ENCODE results near the gene FBXW2.
A peak's percentile ranks its signal among the peaks of the same experiment; 100 is the strongest.

Gene FBXW2

GRCh38 chr9:120792898-120793765 lies at the start of gene FBXW2:
FBXW2 (minus strand) TSS chr9:120793416; CDS start chr9:120788258, 5,158 bp downstream.
- no peaks in the 10 kb centered on the region for H3K9me3 ChIP-seq (ENCODE audit: control insufficient read depth, low read length)

GRCh38 chr9:120841930-120842684 lies 48.9 kb upstream of the FBXW2 start:
- Histone ChIP-seq H3K4me1 (no peaks in the 10 kb centered on the region), H3K4me3 (ENCODE audit: low read depth, low read length) (peak overlapping the region; percentile 82), H3K9ac (no peak overlapping the region), H3K79me2 (no peaks in the 10 kb centered on the region), H3K36me3 (ENCODE audit: control insufficient read depth, insufficient read depth, low read length) (no peaks in the 10 kb centered on the region), H3K4me2 (ENCODE audit: low read length) (peak overlapping the region; percentile 76), H3K27ac (peak overlapping the region; percentile 84), H2AFZ (peak overlapping the region; percentile 98), H3K9me3 (ENCODE audit: control insufficient read depth, low read length) (no peaks in the 10 kb centered on the region), H3K27me3 (ENCODE audit: control insufficient read depth, insufficient read depth, low read length) (no peaks in the 10 kb centered on the region)
- TF ChIP-seq CTCF (IDR thresholded peaks at IDR 0.05): no peak

More at GRCh38 chr9:120792898-120793765, at the start of gene FBXW2:
- H3K36me3 ChIP-seq (ENCODE audit: control insufficient read depth, insufficient read depth, low read length): no peaks in the 10 kb centered on the region
- peaks cover 9% of the 10 kb centered on the region for H3K79me2 ChIP-seq
- H3K4me3 ChIP-seq (ENCODE audit: low read depth, low read length): peak within 1 kb of the TSS; percentile 74
- no peak for TF ChIP-seq CTCF (IDR thresholded peaks at IDR 0.05)
- H3K27me3 ChIP-seq (ENCODE audit: control insufficient read depth, insufficient read depth, low read length): no peaks in the 10 kb centered on the region
- H2AFZ ChIP-seq: peak within 1 kb of the TSS; percentile 91
- H3K27ac ChIP-seq: peak within 1 kb of the TSS; percentile 80
- H3K4me1 ChIP-seq: no peaks in the 10 kb centered on the region
- H3K4me2 ChIP-seq (ENCODE audit: low read length): peak within 1 kb of the TSS; percentile 89
- peak within 1 kb of the TSS; percentile 46 for H3K9ac ChIP-seq

GRCh38 chr9:120839146-120839545 lies 45.9 kb upstream of the FBXW2 start:
- no peak overlapping the region for H3K4me2 ChIP-seq (ENCODE audit: low read length)
- no peak overlapping the region for H3K27ac ChIP-seq
- H3K4me3 ChIP-seq (ENCODE audit: low read depth, low read length): no peak overlapping the region
- no peaks in the 10 kb centered on the region for H3K4me1 ChIP-seq
- no peak overlapping the region for H3K9ac ChIP-seq
- no peaks in the 10 kb centered on the region for H3K79me2 ChIP-seq
- no peak for TF ChIP-seq CTCF (IDR thresholded peaks at IDR 0.05)
- no peaks in the 10 kb centered on the region for H3K36me3 ChIP-seq (ENCODE audit: control insufficient read depth, insufficient read depth, low read length)
- H3K9me3 ChIP-seq (ENCODE audit: control insufficient read depth, low read length): no peaks in the 10 kb centered on the region
- no peak overlapping the region for H2AFZ ChIP-seq
- no peaks in the 10 kb centered on the region for H3K27me3 ChIP-seq (ENCODE audit: control insufficient read depth, insufficient read depth, low read length)

- no peak overlapping the region for H3K27ac ChIP-seq
- TF ChIP-seq CTCF (IDR thresholded peaks at IDR 0.05): no peak
Measured at GRCh38 chr9:120837921-120838320, 44.7 kb upstream of the FBXW2 start.

More at GRCh38 chr9:120837921-120838320, 44.7 kb upstream of the FBXW2 start:
- no peak overlapping the region for H3K9ac ChIP-seq
- H2AFZ ChIP-seq: no peak overlapping the region
- H3K79me2 ChIP-seq: no peaks in the 10 kb centered on the region
- no peaks in the 10 kb centered on the region for H3K36me3 ChIP-seq (ENCODE audit: control insufficient read depth, insufficient read depth, low read length)
- no peaks in the 10 kb centered on the region for H3K9me3 ChIP-seq (ENCODE audit: control insufficient read depth, low read length)
- H3K4me2 ChIP-seq (ENCODE audit: low read length): no peak overlapping the region
- no peaks in the 10 kb centered on the region for H3K27me3 ChIP-seq (ENCODE audit: control insufficient read depth, insufficient read depth, low read length)
- no peak overlapping the region for H3K4me3 ChIP-seq (ENCODE audit: low read depth, low read length)
- no peaks in the 10 kb centered on the region for H3K4me1 ChIP-seq

Data from parathyroid adenoma (tissue), 2 donors.